ENCODE measurements around the gene CERS6.
A peak's percentile ranks its signal among the peaks of the same experiment; 100 is the strongest.

CERS6 gene

DNA sequence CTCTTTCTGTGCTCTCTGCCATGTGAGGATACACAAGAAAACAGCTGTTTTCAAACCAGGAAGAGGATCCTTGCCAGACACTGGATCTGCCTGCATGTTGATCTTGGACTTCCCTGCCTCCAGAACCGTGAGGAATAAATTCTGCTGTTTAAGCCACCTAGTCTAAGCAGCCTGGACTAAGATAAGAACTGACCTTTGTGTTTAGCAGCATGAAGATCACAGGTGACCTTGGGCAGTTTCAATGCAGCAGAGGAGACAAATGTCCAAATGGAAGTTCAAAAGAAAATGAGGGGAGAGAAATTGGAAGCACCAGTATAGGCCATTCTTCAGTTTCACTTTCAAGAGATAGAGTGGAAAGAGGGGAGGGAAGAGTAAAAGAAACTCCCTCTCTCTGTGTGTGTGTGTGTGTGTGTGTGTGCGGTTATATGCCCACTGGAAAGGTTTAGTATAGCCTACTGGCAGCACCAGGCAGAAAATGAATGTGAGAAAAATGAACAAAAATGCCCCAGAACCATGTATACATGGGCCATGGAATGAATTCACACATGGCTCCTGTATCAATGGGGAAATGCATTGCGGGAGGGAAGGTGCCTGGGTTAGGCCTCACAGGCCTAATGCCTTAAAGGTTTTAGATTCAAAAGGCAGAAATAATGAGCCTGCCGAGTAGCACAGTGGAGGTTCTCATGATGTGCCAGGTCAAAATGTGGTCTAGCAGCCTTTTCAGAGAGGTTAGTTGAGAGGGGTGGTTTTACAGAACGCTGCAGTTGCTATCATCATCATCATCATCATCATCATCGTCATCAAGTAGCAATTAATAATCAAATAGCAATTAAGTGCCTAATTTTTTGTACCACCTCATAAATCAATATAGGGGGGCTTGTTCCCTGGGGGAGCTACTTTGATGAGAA lies 1.1 kb upstream of the CERS6 start:
- Histone ChIP-seq H3K27ac (ENCODE audit: low read depth, low read length) (no peak overlapping the region), H3K4me3 (ENCODE audit: low read depth in 1 of 5, low read length in 5 of 5) (peak overlapping the region; percentile 67 to 98 (median 88)), H3K9me3 (ENCODE audit: control insufficient read depth in 5 of 5, low read length in 5 of 5) (peaks cover 0 to 4% (median 0%) of the 10 kb centered on the region in 5 donors), H3K9ac (ENCODE audit: low read length in 5 of 5) (peak overlapping the region in 1 of 5 donors; percentile 75), H3K4me1 (ENCODE audit: control insufficient read depth in 5 of 5, insufficient read depth in 5 of 5, low read length in 5 of 5) (peaks cover 0 to 36% (median 19%) of the 10 kb centered on the region in 5 donors), H3K27me3 (ENCODE audit: control insufficient read depth in 5 of 5, insufficient read depth in 4 of 5, low read length in 5 of 5) (no peaks in the 10 kb centered on the region), H3K36me3 (ENCODE audit: control insufficient read depth in 5 of 5, insufficient read depth in 5 of 5, low read length in 5 of 5) (no peaks in the 10 kb centered on the region)

GRCh38 chr2:168456521-168457189 lies 583 bp downstream of the CERS6 start:
- H3K27me3 ChIP-seq (ENCODE audit: control insufficient read depth in 5 of 5, insufficient read depth in 4 of 5, low read length in 5 of 5), result no peaks in the 10 kb centered on the region
- H3K27ac ChIP-seq (ENCODE audit: low read depth, low read length), result peak overlapping the region; percentile 70
- peaks cover 0 to 4% (median 0%) of the 10 kb centered on the region in 5 donors for H3K9me3 ChIP-seq (ENCODE audit: control insufficient read depth in 5 of 5, low read length in 5 of 5)
- peaks cover 0 to 45% (median 33%) of the 10 kb centered on the region in 5 donors for H3K4me1 ChIP-seq (ENCODE audit: control insufficient read depth in 5 of 5, insufficient read depth in 5 of 5, low read length in 5 of 5)
- H3K4me3 ChIP-seq (ENCODE audit: low read depth in 1 of 5, low read length in 5 of 5), result peak overlapping the region; percentile 86 to 98 (median 95)
- H3K9ac ChIP-seq (ENCODE audit: low read length in 5 of 5), result peak overlapping the region in 4 of 5 donors; percentile 21 to 82 (median 57)
- H3K36me3 ChIP-seq (ENCODE audit: control insufficient read depth in 5 of 5, insufficient read depth in 5 of 5, low read length in 5 of 5), result no peaks in the 10 kb centered on the region

- Histone ChIP-seq H3K9ac (ENCODE audit: low read length in 5 of 5) (peak overlapping the region in 4 of 5 donors; percentile 21 to 82 (median 57)), H3K9me3 (ENCODE audit: control insufficient read depth in 5 of 5, low read length in 5 of 5) (peaks cover 0 to 4% (median 0%) of the 10 kb centered on the region in 5 donors), H3K27ac (ENCODE audit: low read depth, low read length) (peak overlapping the region; percentile 70)
Measured at GRCh38 chr2:168457190-168457895, 1.3 kb downstream of the CERS6 start.

DNA sequence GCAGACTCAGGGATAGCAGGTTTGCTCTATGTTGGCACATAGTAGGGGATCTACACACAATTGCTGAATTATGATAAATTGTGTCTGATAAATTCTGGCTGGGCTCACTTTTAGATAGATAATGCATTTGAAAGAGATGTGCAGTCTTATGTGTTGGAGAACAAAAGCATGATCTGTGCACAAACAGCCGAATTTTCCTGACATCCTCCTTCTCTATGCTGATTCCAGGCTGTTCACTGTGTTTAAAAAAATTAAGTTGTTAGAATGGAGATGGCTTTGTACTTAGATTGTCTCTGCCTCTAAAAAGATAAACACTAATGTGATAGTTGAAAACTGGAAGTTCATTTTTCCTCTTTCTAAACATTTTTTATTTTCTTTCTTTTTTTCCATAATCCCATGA lies 2.1 kb downstream of the CERS6 start:
- Histone ChIP-seq H3K27me3 (ENCODE audit: control insufficient read depth in 5 of 5, insufficient read depth in 4 of 5, low read length in 5 of 5) (no peaks in the 10 kb centered on the region), H3K4me3 (ENCODE audit: low read depth in 1 of 5, low read length in 5 of 5) (peak overlapping the region in 1 of 5 donors; percentile 88), H3K27ac (ENCODE audit: low read depth, low read length) (no peak overlapping the region), H3K9me3 (ENCODE audit: control insufficient read depth in 5 of 5, low read length in 5 of 5) (peaks cover 0 to 4% (median 0%) of the 10 kb centered on the region in 5 donors), H3K9ac (ENCODE audit: low read length in 5 of 5) (no peak overlapping the region), H3K36me3 (ENCODE audit: control insufficient read depth in 5 of 5, insufficient read depth in 5 of 5, low read length in 5 of 5) (no peaks in the 10 kb centered on the region), H3K4me1 (ENCODE audit: control insufficient read depth in 5 of 5, insufficient read depth in 5 of 5, low read length in 5 of 5) (peaks cover 0 to 47% (median 38%) of the 10 kb centered on the region in 5 donors)

More at GRCh38 chr2:168457190-168457895, 1.3 kb downstream of the CERS6 start:
- H3K36me3 ChIP-seq (ENCODE audit: control insufficient read depth in 5 of 5, insufficient read depth in 5 of 5, low read length in 5 of 5), result no peaks in the 10 kb centered on the region
- no peaks in the 10 kb centered on the region for H3K27me3 ChIP-seq (ENCODE audit: control insufficient read depth in 5 of 5, insufficient read depth in 4 of 5, low read length in 5 of 5)
- H3K4me1 ChIP-seq (ENCODE audit: control insufficient read depth in 5 of 5, insufficient read depth in 5 of 5, low read length in 5 of 5), result peaks cover 0 to 47% (median 38%) of the 10 kb centered on the region in 5 donors
- peak overlapping the region; percentile 84 to 98 (median 88) for H3K4me3 ChIP-seq (ENCODE audit: low read depth in 1 of 5, low read length in 5 of 5)

DNA sequence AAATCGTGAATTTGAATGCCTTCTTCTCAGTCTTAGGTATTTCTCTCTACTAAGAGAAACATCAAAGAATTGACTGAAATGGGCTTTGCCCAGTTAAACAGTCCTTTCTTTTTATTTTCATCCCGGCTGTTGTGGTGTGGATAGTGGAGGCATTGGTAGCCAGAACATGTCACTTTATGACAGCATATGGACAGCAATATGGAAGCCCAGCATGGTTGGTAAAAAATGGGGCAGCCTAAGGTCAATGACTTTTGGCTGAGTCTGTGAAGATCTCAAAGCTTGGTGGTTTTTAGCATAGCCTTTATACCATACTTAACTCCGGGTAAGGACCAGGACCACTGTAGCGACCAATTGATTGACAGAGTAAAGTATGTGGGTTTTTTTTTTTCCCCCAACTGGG lies 3.2 kb downstream of the CERS6 start:
- no peaks in the 10 kb centered on the region for H3K36me3 ChIP-seq (ENCODE audit: control insufficient read depth in 5 of 5, insufficient read depth in 5 of 5, low read length in 5 of 5)
- H3K4me1 ChIP-seq (ENCODE audit: control insufficient read depth in 5 of 5, insufficient read depth in 5 of 5, low read length in 5 of 5), result peaks cover 0 to 47% (median 38%) of the 10 kb centered on the region in 5 donors
- no peak overlapping the region for H3K27ac ChIP-seq (ENCODE audit: low read depth, low read length)
- H3K4me3 ChIP-seq (ENCODE audit: low read depth in 1 of 5, low read length in 5 of 5), result no peak overlapping the region
- peaks cover 0 to 4% (median 0%) of the 10 kb centered on the region in 5 donors for H3K9me3 ChIP-seq (ENCODE audit: control insufficient read depth in 5 of 5, low read length in 5 of 5)
- no peak overlapping the region for H3K9ac ChIP-seq (ENCODE audit: low read length in 5 of 5)
- H3K27me3 ChIP-seq (ENCODE audit: control insufficient read depth in 5 of 5, insufficient read depth in 4 of 5, low read length in 5 of 5), result no peaks in the 10 kb centered on the region

- no peak overlapping the region for H3K4me3 ChIP-seq (ENCODE audit: low read depth in 1 of 5, low read length in 5 of 5)
- H3K9ac ChIP-seq (ENCODE audit: low read length in 5 of 5), result peak overlapping the region in 1 of 5 donors; percentile 40
- H3K9me3 ChIP-seq (ENCODE audit: control insufficient read depth in 5 of 5, low read length in 5 of 5), result no peaks in the 10 kb centered on the region
- no peaks in the 10 kb centered on the region for H3K27me3 ChIP-seq (ENCODE audit: control insufficient read depth in 5 of 5, insufficient read depth in 4 of 5, low read length in 5 of 5)
- no peaks in the 10 kb centered on the region for H3K36me3 ChIP-seq (ENCODE audit: control insufficient read depth in 5 of 5, insufficient read depth in 5 of 5, low read length in 5 of 5)
- peaks cover 0 to 38% (median 37%) of the 10 kb centered on the region in 5 donors for H3K4me1 ChIP-seq (ENCODE audit: control insufficient read depth in 5 of 5, insufficient read depth in 5 of 5, low read length in 5 of 5)
- H3K27ac ChIP-seq (ENCODE audit: low read depth, low read length), result peak overlapping the region; percentile 47
Measured at GRCh38 chr2:168460571-168460970, 4.5 kb downstream of the CERS6 start.

DNA sequence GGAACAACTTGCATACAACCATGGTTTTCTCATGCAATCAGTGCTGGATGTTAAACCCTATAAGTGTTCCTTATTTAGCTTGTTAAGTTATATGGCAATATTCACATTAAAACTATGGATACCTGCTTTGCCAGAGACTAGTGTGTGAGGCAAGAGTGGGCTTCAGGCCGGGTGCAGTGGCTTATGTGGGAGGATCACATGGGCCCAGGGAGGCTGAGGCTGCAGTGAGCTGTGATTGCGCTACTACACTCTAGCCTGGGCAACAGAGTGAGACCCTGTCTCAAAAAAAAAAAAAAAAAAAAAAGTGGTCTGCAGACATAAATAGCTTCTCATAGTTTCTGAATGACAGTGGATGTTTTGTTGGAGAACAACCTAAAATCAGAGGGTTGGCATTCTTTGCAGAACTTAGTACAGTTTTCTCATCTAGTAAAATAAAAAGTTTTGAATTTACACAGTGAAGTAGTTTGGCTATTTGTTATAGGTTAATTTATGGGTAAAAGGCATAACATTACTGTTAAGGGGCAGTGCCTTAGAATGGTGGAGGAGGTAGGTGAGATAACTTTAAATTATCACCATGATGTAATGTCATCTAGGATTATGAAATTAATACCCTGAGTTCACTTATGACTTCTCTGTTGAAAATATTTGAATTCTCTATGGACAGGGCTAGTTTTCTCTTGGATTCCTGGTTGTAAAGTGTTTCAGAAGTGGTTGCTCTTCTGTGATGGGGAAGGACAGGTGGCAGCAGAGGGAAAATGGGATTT lies 5.3 kb downstream of the CERS6 start:
- Histone ChIP-seq H3K9me3 (ENCODE audit: control insufficient read depth in 5 of 5, low read length in 5 of 5) (no peaks in the 10 kb centered on the region), H3K36me3 (ENCODE audit: control insufficient read depth in 5 of 5, insufficient read depth in 5 of 5, low read length in 5 of 5) (no peaks in the 10 kb centered on the region), H3K9ac (ENCODE audit: low read length in 5 of 5) (peak overlapping the region in 1 of 5 donors; percentile 40), H3K4me1 (ENCODE audit: control insufficient read depth in 5 of 5, insufficient read depth in 5 of 5, low read length in 5 of 5) (peaks cover 0 to 43% (median 38%) of the 10 kb centered on the region in 5 donors), H3K4me3 (ENCODE audit: low read depth in 1 of 5, low read length in 5 of 5) (no peak overlapping the region), H3K27ac (ENCODE audit: low read depth, low read length) (peak overlapping the region; percentile 47), H3K27me3 (ENCODE audit: control insufficient read depth in 5 of 5, insufficient read depth in 4 of 5, low read length in 5 of 5) (no peaks in the 10 kb centered on the region)

DNA sequence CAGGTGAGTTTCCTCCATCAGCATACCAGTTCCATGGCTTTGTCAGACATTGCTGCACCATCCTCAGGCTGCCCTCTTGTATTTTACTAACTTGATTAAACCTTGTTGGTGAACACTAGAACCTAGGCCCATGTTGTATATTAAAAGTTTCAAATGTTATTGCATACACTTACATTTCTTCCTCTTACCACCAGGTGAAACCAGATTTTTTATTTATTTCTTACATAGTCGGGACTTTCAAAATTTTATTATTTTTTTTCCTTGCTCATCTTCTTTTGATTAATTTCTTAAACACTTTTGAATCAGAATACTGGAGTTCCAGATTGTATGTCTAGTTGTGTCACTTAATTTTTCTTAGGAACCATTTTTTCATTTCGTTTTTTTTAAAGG lies 5.9 kb downstream of the CERS6 start:
- Histone ChIP-seq H3K36me3 (ENCODE audit: control insufficient read depth in 5 of 5, insufficient read depth in 5 of 5, low read length in 5 of 5) (no peaks in the 10 kb centered on the region), H3K27me3 (ENCODE audit: control insufficient read depth in 5 of 5, insufficient read depth in 4 of 5, low read length in 5 of 5) (no peaks in the 10 kb centered on the region), H3K4me3 (ENCODE audit: low read depth in 1 of 5, low read length in 5 of 5) (no peak overlapping the region), H3K27ac (ENCODE audit: low read depth, low read length) (no peak overlapping the region), H3K9me3 (ENCODE audit: control insufficient read depth in 5 of 5, low read length in 5 of 5) (no peaks in the 10 kb centered on the region), H3K9ac (ENCODE audit: low read length in 5 of 5) (no peak overlapping the region), H3K4me1 (ENCODE audit: control insufficient read depth in 5 of 5, insufficient read depth in 5 of 5, low read length in 5 of 5) (peaks cover 0 to 48% (median 38%) of the 10 kb centered on the region in 5 donors)

- Histone ChIP-seq H3K27me3 (ENCODE audit: control insufficient read depth in 5 of 5, insufficient read depth in 4 of 5, low read length in 5 of 5) (no peaks in the 10 kb centered on the region), H3K36me3 (ENCODE audit: control insufficient read depth in 5 of 5, insufficient read depth in 5 of 5, low read length in 5 of 5) (no peaks in the 10 kb centered on the region), H3K9me3 (ENCODE audit: control insufficient read depth in 5 of 5, low read length in 5 of 5) (no peaks in the 10 kb centered on the region), H3K4me1 (ENCODE audit: control insufficient read depth in 5 of 5, insufficient read depth in 5 of 5, low read length in 5 of 5) (peaks cover 0 to 48% (median 37%) of the 10 kb centered on the region in 5 donors), H3K27ac (ENCODE audit: low read depth, low read length) (no peak overlapping the region), H3K9ac (ENCODE audit: low read length in 5 of 5) (no peak overlapping the region), H3K4me3 (ENCODE audit: low read depth in 1 of 5, low read length in 5 of 5) (no peak overlapping the region)
Measured at GRCh38 chr2:168462543-168463045, 6.5 kb downstream of the CERS6 start.
